ENCODE results near the gene TNS1. TPM values are rescaled to one million over a fixed set of nuclear protein-coding genes. Genes with fewer than 3 reads are reported as not detected.
"Not testable (repeated sequence)": the region's sequence is repeated elsewhere in the genome, so short reads cannot be mapped to it uniquely, and the experiment has no call there.

The TNS1 gene
- total RNA-seq, 4 donors from 2014 or later: 461 to 648 (median 565) TPM

DNA sequence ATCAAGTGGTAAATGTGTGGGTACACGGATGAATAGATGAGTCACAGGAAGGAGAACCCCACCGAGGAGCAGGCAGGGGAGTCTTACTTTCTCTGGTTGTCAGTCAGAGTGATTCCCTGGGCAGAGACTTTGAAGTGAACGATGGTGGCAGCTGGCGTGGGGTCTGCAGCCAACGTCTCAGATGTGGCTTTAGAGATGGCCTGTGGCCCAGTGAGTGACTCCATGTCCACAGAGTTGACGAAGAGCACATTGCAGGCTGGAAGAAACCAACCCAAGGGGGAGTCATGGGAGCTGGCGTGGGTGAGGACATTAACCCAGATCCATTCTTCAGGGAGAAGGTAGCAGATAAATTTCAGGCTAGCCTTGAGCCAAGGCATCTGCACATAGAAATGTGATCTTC lies 193.1 kb downstream of the TNS1 start:
- H3K4me3 ChIP-seq: no peak overlapping the region
- H3K4me1 ChIP-seq: peaks cover 0 to 66% (median 9%) of the 10 kb centered on the region in 4 donors
- no peak overlapping the region for H3K27ac ChIP-seq
- WGBS, 2 donors: 94% methylated on average over 7 of the region's 7 CpGs
- peaks cover 6 to 89% (median 13%) of the 10 kb centered on the region in 3 donors for H3K36me3 ChIP-seq
- H3K9me3 ChIP-seq: no peaks in the 10 kb centered on the region
- no peak for DNase-seq (ENCODE audit: low spot score in 2 of 2)
- TF ChIP-seq POLR2A (IDR thresholded peaks at IDR 0.05): no peak
- TF ChIP-seq, protein P1, sequence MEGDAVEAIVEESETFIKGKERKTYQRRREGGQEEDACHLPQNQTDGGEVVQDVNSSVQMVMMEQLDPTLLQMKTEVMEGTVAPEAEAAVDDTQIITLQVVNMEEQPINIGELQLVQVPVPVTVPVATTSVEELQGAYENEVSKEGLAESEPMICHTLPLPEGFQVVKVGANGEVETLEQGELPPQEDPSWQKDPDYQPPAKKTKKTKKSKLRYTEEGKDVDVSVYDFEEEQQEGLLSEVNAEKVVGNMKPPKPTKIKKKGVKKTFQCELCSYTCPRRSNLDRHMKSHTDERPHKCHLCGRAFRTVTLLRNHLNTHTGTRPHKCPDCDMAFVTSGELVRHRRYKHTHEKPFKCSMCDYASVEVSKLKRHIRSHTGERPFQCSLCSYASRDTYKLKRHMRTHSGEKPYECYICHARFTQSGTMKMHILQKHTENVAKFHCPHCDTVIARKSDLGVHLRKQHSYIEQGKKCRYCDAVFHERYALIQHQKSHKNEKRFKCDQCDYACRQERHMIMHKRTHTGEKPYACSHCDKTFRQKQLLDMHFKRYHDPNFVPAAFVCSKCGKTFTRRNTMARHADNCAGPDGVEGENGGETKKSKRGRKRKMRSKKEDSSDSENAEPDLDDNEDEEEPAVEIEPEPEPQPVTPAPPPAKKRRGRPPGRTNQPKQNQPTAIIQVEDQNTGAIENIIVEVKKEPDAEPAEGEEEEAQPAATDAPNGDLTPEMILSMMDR (IDR thresholded peaks at IDR 0.05): no peak
- H3K27me3 ChIP-seq: no peaks in the 10 kb centered on the region

DNA sequence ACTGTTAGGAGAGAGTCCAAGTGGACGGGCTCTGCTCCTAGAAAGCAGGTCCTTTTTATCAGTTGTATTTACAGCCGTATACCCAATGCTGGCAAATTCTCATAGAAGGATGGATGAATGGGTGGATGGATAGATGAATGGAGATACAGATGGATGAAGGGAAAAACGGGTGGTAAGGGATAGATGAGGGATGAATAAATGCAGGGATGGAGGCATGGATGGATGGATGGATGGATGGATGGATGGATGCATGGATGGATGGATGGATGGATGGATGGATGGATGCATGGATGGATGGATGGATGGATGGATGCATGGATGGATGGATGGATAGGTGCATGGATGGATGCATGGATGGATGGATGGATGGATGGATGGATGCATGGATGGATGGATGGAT lies 193.8 kb downstream of the TNS1 start:
- H3K4me1 ChIP-seq: peaks cover 0 to 66% (median 13%) of the 10 kb centered on the region in 4 donors
- H3K4me3 ChIP-seq; DNase-seq (ENCODE audit: low spot score in 2 of 2); H3K9me3 ChIP-seq; H3K27me3 ChIP-seq; H3K27ac ChIP-seq: not testable (repeated sequence)
- WGBS, 2 donors: 87 to 92% methylated on average over 3 of the region's 3 CpGs
- H3K36me3 ChIP-seq: peaks cover 0 to 89% (median 8%) of the 10 kb centered on the region in 3 donors

DNA sequence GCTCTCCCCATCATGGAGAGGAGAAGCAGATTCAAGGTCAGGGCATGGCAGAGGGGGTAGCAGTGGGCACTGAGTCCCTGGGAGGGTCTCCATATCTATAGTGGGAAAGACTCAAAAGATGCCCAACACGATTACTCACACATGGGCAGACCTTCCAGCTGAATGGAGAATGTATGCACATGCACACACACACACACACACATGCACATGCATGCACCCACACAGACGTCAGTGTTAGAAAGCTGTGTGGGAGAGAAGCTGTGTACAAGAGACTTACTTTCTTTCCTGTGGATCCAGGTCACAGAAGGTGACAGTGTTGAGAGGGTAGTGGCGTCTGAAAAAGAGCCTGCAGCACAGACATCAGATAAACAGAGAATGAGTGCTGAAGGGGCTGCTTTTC lies 194.5 kb downstream of the TNS1 start:
- Histone ChIP-seq H3K27me3 (no peaks in the 10 kb centered on the region), H3K4me3 (no peak overlapping the region), H3K36me3 (peaks cover 0 to 89% (median 8%) of the 10 kb centered on the region in 3 donors), H3K9me3 (no peaks in the 10 kb centered on the region), H3K4me1 (peaks cover 0 to 63% (median 13%) of the 10 kb centered on the region in 4 donors), H3K27ac (peak overlapping the region in 1 of 4 donors; percentile 67)
- DNase-seq (ENCODE audit: low spot score in 2 of 2): no peak
- 38 to 51% methylated on average over 3 of the region's 3 CpGs for WGBS, 2 donors
- TF ChIP-seq EP300 (IDR thresholded peaks at IDR 0.05): no peak
- TF ChIP-seq POLR2A (IDR thresholded peaks at IDR 0.05): no peak
- TF ChIP-seq, protein P1 (IDR thresholded peaks at IDR 0.05): no peak

DNA sequence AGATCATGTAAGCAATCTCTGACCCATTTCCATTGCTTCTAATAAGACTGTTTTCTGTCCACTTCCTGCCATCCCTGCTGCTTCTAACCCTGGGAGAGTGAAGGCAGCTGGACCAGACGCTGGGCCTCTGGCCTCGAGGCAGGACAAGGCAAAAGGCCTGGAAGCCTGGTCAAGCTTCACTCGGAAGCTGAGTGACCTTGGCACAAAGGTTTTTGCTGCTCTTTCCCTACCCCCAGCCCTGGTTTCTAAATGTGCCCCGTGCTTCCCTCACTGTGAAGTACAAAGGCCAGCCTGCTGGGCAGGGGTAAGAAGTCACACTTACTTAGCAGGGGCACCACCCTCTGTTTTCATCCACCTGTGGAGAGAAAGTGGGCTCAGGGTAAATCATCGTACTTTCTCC lies 195.0 kb downstream of the TNS1 start:
- WGBS, 2 donors: 54 to 62% methylated on average over 5 of the region's 5 CpGs
- H3K36me3 ChIP-seq: peaks cover 0 to 89% (median 8%) of the 10 kb centered on the region in 3 donors
- no peak for DNase-seq (ENCODE audit: low spot score in 2 of 2)
- H3K4me1 ChIP-seq: peaks cover 0 to 65% (median 13%) of the 10 kb centered on the region in 4 donors
- peak overlapping the region in 1 of 4 donors; percentile 67 for H3K27ac ChIP-seq
- H3K9me3 ChIP-seq: no peaks in the 10 kb centered on the region
- no peaks in the 10 kb centered on the region for H3K27me3 ChIP-seq
- no peak overlapping the region for H3K4me3 ChIP-seq
- TF ChIP-seq EP300 (IDR thresholded peaks at IDR 0.05) (no peak), POLR2A (IDR thresholded peaks at IDR 0.05) (no peak)
- TF ChIP-seq, protein P1 (IDR thresholded peaks at IDR 0.05): no peak

DNA sequence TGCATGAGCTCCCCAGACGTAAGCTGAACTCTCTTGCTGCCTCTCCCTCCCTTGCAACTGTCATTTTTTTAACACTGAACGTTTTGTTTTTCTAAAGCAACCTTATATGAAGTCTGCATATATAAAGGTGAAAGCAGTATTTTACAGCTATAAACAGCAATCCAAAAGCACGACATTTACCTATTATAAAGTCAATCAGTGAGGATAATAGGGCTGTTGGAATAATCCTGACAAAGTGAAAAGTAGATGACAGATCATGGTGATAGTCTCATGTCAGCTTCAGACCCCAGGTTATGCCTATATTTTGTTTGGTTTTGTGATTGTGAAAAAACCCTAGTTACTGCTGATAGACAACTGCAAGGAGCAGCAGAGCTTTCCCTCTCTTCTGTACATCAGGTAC lies 195.8 kb downstream of the TNS1 start:
- Histone ChIP-seq H3K4me1 (peaks cover 0 to 73% (median 14%) of the 10 kb centered on the region in 4 donors), H3K9me3 (no peaks in the 10 kb centered on the region), H3K4me3 (no peak overlapping the region), H3K36me3 (peaks cover 0 to 89% (median 8%) of the 10 kb centered on the region in 3 donors), H3K27ac (peak overlapping the region in 2 of 4 donors; percentile 74 to 84), H3K27me3 (no peaks in the 10 kb centered on the region)
- TF ChIP-seq EP300 (IDR thresholded peaks at IDR 0.05) (no peak), POLR2A (IDR thresholded peaks at IDR 0.05) (no peak)
- TF ChIP-seq, protein P1 (IDR thresholded peaks at IDR 0.05): no peak
- WGBS, 2 donors: 65 to 70% methylated on average over 3 of the region's 3 CpGs
- DNase-seq (ENCODE audit: low spot score in 2 of 2): no peak

DNA sequence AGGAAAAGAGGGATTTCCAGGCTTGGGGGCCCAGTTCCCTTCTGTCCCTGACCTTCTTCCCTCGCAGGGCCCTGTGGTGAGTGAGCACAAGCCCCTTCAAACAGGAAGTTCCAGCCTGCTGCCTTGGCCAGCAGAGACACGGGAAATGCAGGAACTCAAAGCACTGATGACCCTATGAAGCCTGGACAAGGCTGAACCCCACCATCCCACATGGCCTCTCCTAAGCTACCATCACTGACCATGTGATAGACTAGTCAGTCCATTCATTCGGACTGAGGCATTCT lies 196.4 kb downstream of the TNS1 start:
- Histone ChIP-seq H3K4me3 (no peak overlapping the region), H3K27ac (peak overlapping the region in 3 of 4 donors; percentile 20 to 84 (median 74)), H3K9me3 (no peaks in the 10 kb centered on the region), H3K36me3 (peaks cover 0 to 89% (median 8%) of the 10 kb centered on the region in 3 donors), H3K27me3 (no peaks in the 10 kb centered on the region), H3K4me1 (peaks cover 0 to 79% (median 16%) of the 10 kb centered on the region in 4 donors)
- WGBS, 2 donors: 37 to 38% methylated on average over 2 to 3 of the region's 3 CpGs
- no peak for TF ChIP-seq POLR2A (IDR thresholded peaks at IDR 0.05)
- TF ChIP-seq, protein P1 (IDR thresholded peaks at IDR 0.05): no peak
- DNase-seq (ENCODE audit: low spot score in 2 of 2): no peak

All from tibial nerve (tissue), 4 donors.